Transverse colon (tissue), 4 donors: ENCODE results near the gene C17orf100.

Source experiments
- EP300 ChIP-seq: sonication (generic); formaldehyde crosslinking; IDR thresholded peaks from one replicate; pipeline ENCODE4 v1.6.1; 2017; ENCODE audit warnings: antibody characterized with exemption, low read depth
- POLR2A ChIP-seq: fragments of 450-650 bp; IDR thresholded peaks from one replicate; pipeline ENCODE4 v1.6.1; 2016; ENCODE audit warnings: antibody characterized with exemption, mild to moderate bottlenecking, moderate library complexity
- POLR2AphosphoS5 ChIP-seq, 3 donors: sonication (generic); formaldehyde crosslinking; IDR thresholded peaks; one replicate each; pipeline ENCODE4 v1.6.1; 2016; ENCODE audit warnings: antibody characterized with exemption in 3 of 3
- TF ChIP-seq, protein P1 (sequence below), 5 experiments: fragments of 200-600 bp in 3 of 5; fragments of 450-650 bp in 2 of 5; sonication (generic) in 3 of 5; IDR thresholded peaks; 1 replicate in 2 of 5; 2 replicates in 3 of 5; pipeline ENCODE4 v1.5.1; 2016 to 2017; ENCODE audit warnings: antibody characterized with exemption in 5 of 5, inconsistent platforms in 3 of 5, mild to moderate bottlenecking in 2 of 5, moderate library complexity in 1 of 5

DNA sequence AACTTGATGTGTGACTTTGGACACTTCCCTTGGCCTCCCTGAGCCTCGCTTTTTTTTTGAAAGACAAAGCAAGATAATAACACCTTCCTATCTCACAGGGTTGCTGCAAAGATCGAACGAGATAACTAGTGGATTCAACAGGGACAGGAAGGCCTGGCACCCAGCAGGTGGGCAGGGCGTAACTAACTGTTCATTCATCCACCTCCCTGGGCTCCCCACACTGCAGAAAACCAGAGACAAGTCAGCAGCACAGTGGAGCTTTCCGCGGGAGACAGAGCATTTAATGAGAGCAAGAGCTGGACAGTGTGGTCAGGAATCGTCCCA, 32.9 kb downstream of the C17orf100 start:
- TF ChIP-seq, protein P1, sequence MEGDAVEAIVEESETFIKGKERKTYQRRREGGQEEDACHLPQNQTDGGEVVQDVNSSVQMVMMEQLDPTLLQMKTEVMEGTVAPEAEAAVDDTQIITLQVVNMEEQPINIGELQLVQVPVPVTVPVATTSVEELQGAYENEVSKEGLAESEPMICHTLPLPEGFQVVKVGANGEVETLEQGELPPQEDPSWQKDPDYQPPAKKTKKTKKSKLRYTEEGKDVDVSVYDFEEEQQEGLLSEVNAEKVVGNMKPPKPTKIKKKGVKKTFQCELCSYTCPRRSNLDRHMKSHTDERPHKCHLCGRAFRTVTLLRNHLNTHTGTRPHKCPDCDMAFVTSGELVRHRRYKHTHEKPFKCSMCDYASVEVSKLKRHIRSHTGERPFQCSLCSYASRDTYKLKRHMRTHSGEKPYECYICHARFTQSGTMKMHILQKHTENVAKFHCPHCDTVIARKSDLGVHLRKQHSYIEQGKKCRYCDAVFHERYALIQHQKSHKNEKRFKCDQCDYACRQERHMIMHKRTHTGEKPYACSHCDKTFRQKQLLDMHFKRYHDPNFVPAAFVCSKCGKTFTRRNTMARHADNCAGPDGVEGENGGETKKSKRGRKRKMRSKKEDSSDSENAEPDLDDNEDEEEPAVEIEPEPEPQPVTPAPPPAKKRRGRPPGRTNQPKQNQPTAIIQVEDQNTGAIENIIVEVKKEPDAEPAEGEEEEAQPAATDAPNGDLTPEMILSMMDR (IDR thresholded peaks at IDR 0.05) = no peak
- no peak for TF ChIP-seq POLR2A
- no peak for TF ChIP-seq EP300
- TF ChIP-seq POLR2AphosphoS5 (IDR thresholded peaks at IDR 0.05) = no peak
